GM18511 (cell line): Measurements from ENCODE around the gene NDUFB5.
A peak's percentile ranks its signal among the peaks of the same experiment; 100 is the strongest.
"Not testable (repeated sequence)": the region's sequence is repeated elsewhere in the genome, so short reads cannot be mapped to it uniquely, and the experiment has no call there.

ENCODE experiments used
- ATAC-seq: cut with Tn5 transposase; IDR thresholded peaks from one replicate; pipeline ENCODE4 v1.9.1; 2021; ENCODE audit warnings: mild to moderate bottlenecking, moderate library complexity; ENCODE audit not compliant: unreplicated experiment

Gene NDUFB5

GRCh38 chr3:179630753-179631451 lies 26.3 kb downstream of the NDUFB5 start:
- peak; percentile 70 for ATAC-seq

- ATAC-seq, result no peak
These were observed 35.9 kb downstream of the NDUFB5 start for GRCh38 chr3:179640469-179640868.

- no peak for ATAC-seq
These were observed 38.3 kb downstream of the NDUFB5 start for GRCh38 chr3:179642871-179643270.

- ATAC-seq, result not testable (repeated sequence)
These were observed 39.2 kb downstream of the NDUFB5 start for GRCh38 chr3:179643837-179644236.

- ATAC-seq, result no peak
These were observed 41.6 kb downstream of the NDUFB5 start for GRCh38 chr3:179646177-179646576.

GRCh38 chr3:179651687-179652446 lies 47.3 kb downstream of the NDUFB5 start:
- ATAC-seq, result no peak

GRCh38 chr3:179652447-179653095 lies 48.0 kb downstream of the NDUFB5 start, which contains the start of gene USP13:
Gene USP13, plus strand, starts transcription at chr3:179653040. Its CDS starts 186 bp downstream, at chr3:179653226.
- peak; percentile 73 for ATAC-seq

GRCh38 chr3:179653096-179653797 lies 48.7 kb downstream of the NDUFB5 start:
- peak; percentile 70 for ATAC-seq

- no peak for ATAC-seq
These were observed 50.6 kb downstream of the NDUFB5 start for GRCh38 chr3:179655236-179655635.

- no peak for ATAC-seq
These were observed 54.0 kb downstream of the NDUFB5 start for GRCh38 chr3:179658606-179659005.

- no peak for ATAC-seq
These were observed 56.3 kb downstream of the NDUFB5 start for GRCh38 chr3:179660872-179661271.

GRCh38 chr3:179661777-179662176 lies 57.2 kb downstream of the NDUFB5 start:
- ATAC-seq, result no peak

GRCh38 chr3:179663093-179663492 lies 58.5 kb downstream of the NDUFB5 start:
- no peak for ATAC-seq

GRCh38 chr3:179666030-179666429 lies 61.4 kb downstream of the NDUFB5 start:
- ATAC-seq, result no peak

- no peak for ATAC-seq
These were observed 61.9 kb downstream of the NDUFB5 start for GRCh38 chr3:179666436-179667035.

- no peak for ATAC-seq
These were observed 63.8 kb downstream of the NDUFB5 start for GRCh38 chr3:179668429-179668828.

GRCh38 chr3:179670311-179670710 lies 65.7 kb downstream of the NDUFB5 start:
- no peak for ATAC-seq

- ATAC-seq, result no peak
These were observed 66.7 kb downstream of the NDUFB5 start for GRCh38 chr3:179671309-179671708.

GRCh38 chr3:179671747-179672242 lies 67.2 kb downstream of the NDUFB5 start:
- no peak for ATAC-seq

- no peak for ATAC-seq
These were observed 68.3 kb downstream of the NDUFB5 start for GRCh38 chr3:179672918-179673317.
